Measurements from ENCODE around the gene SLC35A1.
A peak's percentile ranks its signal among the peaks of the same experiment; 100 is the strongest.

The SLC35A1 gene

GRCh38 chr6:87444362-87444761 is 28.4 kb upstream of the SLC35A1 start:
- TF ChIP-seq CTCF (IDR thresholded peaks at IDR 0.05; ENCODE audit: insufficient read depth, low read depth, low read length, missing control alignments) = no peak

DNA sequence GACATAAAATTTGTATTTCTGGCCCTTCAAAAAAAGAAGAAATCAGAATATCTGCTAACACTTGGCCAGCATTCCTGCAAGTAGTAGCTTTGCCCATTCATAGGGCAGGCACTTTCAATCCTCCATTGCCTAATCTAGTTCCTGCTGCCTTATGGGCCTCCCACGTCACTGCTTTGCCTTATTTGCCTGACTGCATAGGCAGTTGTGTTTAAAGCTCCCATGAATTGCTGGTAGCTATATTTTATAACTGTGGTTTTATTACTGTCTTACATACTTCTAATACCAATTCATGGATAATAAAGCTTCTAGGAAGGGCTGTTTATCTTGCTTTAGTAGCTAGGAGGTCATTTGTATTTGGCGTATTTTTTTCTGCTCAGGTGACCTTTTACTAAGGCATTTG is 7.7 kb upstream of the SLC35A1 start:
- DNase-seq (ENCODE audit: low read depth) = no peak
- H3K4me3 ChIP-seq (ENCODE audit: low read length) = no peak overlapping the region
- TF ChIP-seq CTCF (IDR thresholded peaks at IDR 0.05; ENCODE audit: insufficient read depth, low read depth, low read length, missing control alignments) = no peak

More at GRCh38 chr6:87444362-87444761, 28.4 kb upstream of the SLC35A1 start:
- no peak overlapping the region for H3K4me3 ChIP-seq (ENCODE audit: low read length)
- no peak for DNase-seq (ENCODE audit: low read depth)

GRCh38 chr6:87473419-87473903 is 687 bp downstream of the SLC35A1 start:
- peak overlapping the region; percentile 78 for H3K4me3 ChIP-seq (ENCODE audit: low read length)
- peak; percentile 71 for DNase-seq (ENCODE audit: low read depth)
- TF ChIP-seq CTCF (IDR thresholded peaks at IDR 0.05; ENCODE audit: insufficient read depth, low read depth, low read length, missing control alignments) = no peak

DNA sequence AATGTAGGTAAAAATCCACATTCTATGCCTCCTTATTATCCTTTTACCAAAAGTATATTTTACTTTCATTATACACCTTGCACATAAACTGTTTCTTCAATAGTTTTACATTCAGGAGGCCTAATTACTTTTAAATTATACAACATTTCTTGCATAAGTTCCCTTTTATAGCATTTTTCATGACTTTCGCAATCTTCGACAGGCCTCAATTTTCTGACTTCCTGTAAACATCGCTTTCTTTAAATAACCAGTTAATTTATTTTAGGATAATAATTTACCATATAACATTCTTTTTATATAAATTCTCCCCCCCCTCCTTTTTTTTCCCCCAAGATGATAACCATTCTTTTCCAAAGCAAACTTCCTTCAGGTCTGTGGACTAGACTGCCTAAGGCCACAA is 9.2 kb downstream of the SLC35A1 start:
- no peak for TF ChIP-seq CTCF (IDR thresholded peaks at IDR 0.05; ENCODE audit: insufficient read depth, low read depth, low read length, missing control alignments)
- H3K4me3 ChIP-seq (ENCODE audit: low read length) = no peak overlapping the region
- no peak for DNase-seq (ENCODE audit: low read depth)

DNA sequence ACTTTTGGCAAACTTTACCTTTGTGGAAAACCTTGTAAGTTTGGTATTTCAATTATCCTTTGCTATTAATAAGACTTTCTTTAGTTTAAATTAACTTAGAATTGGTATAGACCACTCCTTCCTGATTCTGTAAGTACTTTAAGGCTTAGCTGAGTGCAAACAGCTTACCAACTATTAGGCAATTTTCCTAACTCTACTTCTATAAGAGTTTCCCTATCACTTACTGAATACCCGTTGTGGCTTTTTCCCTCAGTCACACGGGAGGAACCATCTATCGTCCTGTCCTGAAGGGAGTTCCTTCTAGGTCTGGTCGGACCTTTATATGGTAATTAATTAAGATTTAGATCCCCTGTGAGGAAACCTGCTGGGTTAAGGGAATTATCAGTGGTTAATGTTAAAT is 9.6 kb downstream of the SLC35A1 start:
- no peak for DNase-seq (ENCODE audit: low read depth)
- H3K4me3 ChIP-seq (ENCODE audit: low read length) = no peak overlapping the region
- no peak for TF ChIP-seq CTCF (IDR thresholded peaks at IDR 0.05; ENCODE audit: insufficient read depth, low read depth, low read length, missing control alignments)

GRCh38 chr6:87483929-87484328 is 11.2 kb downstream of the SLC35A1 start:
- no peak overlapping the region for H3K4me3 ChIP-seq (ENCODE audit: low read length)
- DNase-seq (ENCODE audit: low read depth) = peak; percentile 46
- TF ChIP-seq CTCF (IDR thresholded peaks at IDR 0.05; ENCODE audit: insufficient read depth, low read depth, low read length, missing control alignments) = no peak

GRCh38 chr6:87484491-87484890 is 11.7 kb downstream of the SLC35A1 start:
- no peak overlapping the region for H3K4me3 ChIP-seq (ENCODE audit: low read length)
- no peak for TF ChIP-seq CTCF (IDR thresholded peaks at IDR 0.05; ENCODE audit: insufficient read depth, low read depth, low read length, missing control alignments)
- peak; percentile 73 for DNase-seq (ENCODE audit: low read depth)
